NB4 (cell line): ENCODE results near the gene TMEM260.

Experiments
- MYC ChIP-seq: IDR thresholded peaks from 2 replicates; pipeline ENCODE4 v1.6.1; 2011; ENCODE audit warnings: low read depth, low read length
- POLR2A ChIP-seq: IDR thresholded peaks from 2 replicates; pipeline ENCODE4 v1.6.1; 2011; ENCODE audit warnings: mild to moderate bottlenecking; ENCODE audit not compliant: insufficient read length; ENCODE audit errors: extremely low read depth
- TF ChIP-seq, protein P1 (sequence below): IDR thresholded peaks from one replicate; pipeline ENCODE4 v1.5.1; 2012; ENCODE audit warnings: low read depth, low read length

DNA sequence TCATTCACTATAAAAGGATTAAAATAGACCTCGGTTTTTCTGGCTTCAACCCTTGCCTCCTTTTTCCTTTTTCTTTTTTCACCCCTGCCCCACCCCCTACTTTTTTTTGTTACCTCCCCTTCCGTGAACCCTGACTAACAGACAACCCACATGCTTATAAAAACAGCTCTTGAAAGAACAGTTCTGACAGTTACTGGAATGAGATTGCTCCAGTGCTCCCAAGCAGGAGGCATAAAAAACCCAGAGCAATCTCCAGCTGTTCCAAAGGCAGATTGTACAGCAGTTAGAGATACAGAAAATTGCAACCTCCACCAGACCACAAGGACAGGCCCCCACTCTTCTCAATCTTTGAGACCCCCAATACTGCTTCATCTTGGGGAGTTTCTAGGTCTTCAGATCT, 29.9 kb upstream of the TMEM260 start:
- no peak for TF ChIP-seq POLR2A
- TF ChIP-seq, protein P1, sequence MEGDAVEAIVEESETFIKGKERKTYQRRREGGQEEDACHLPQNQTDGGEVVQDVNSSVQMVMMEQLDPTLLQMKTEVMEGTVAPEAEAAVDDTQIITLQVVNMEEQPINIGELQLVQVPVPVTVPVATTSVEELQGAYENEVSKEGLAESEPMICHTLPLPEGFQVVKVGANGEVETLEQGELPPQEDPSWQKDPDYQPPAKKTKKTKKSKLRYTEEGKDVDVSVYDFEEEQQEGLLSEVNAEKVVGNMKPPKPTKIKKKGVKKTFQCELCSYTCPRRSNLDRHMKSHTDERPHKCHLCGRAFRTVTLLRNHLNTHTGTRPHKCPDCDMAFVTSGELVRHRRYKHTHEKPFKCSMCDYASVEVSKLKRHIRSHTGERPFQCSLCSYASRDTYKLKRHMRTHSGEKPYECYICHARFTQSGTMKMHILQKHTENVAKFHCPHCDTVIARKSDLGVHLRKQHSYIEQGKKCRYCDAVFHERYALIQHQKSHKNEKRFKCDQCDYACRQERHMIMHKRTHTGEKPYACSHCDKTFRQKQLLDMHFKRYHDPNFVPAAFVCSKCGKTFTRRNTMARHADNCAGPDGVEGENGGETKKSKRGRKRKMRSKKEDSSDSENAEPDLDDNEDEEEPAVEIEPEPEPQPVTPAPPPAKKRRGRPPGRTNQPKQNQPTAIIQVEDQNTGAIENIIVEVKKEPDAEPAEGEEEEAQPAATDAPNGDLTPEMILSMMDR, result no peak
- no peak for TF ChIP-seq MYC
